Upper lobe of right lung (tissue), 1 donor: Measurements from ENCODE around the gene CLCA4. TPM values are rescaled to one million over a fixed set of nuclear protein-coding genes. Genes with fewer than 3 reads are reported as not detected.

ENCODE experiments used
- ATAC-seq: fragments of 200-7000 bp; cut with Tn5 transposase; one replicate; pipeline ENCODE4 v1.9.1; 2020; ENCODE audit warnings: mild to moderate bottlenecking, moderate library complexity
- DNase-seq: peaks from one replicate; pipeline ENCODE4 v3.0.0-alpha.2; 2020
- H3K27ac ChIP-seq: fragments of 200-600 bp; one replicate; pipeline ENCODE4 v1.8.0; 2022
- H3K27me3 ChIP-seq: fragments of 200-600 bp; one replicate; pipeline ENCODE4 v1.8.0; 2022; ENCODE audit warnings: mild to moderate bottlenecking
- H3K36me3 ChIP-seq: fragments of 200-600 bp; one replicate; pipeline ENCODE4 v1.8.0; 2022
- H3K4me1 ChIP-seq: fragments of 200-600 bp; one replicate; pipeline ENCODE4 v1.8.0; 2022
- H3K4me3 ChIP-seq: fragments of 200-600 bp; one replicate; pipeline ENCODE4 v1.8.0; 2022; ENCODE audit warnings: mild to moderate bottlenecking
- H3K9me3 ChIP-seq: fragments of 200-600 bp; one replicate; pipeline ENCODE4 v1.8.0; 2022
- CTCF ChIP-seq: fragments of 200-600 bp; IDR thresholded peaks from one replicate; pipeline ENCODE4 v1.8.0; 2022; ENCODE audit warnings: antibody characterized with exemption
- intact Hi-C: fragments of 100-400 bp; cut with DNase I; formaldehyde crosslinking; loops from one replicate; pipeline ENCODE4 v1.11.0; 2022
- total RNA-seq: library from RNA; stranded (reverse); fragmentation: NEBNext Ultra II Directional; extraction: Animal tissue kit (Norgen Biotek cat#: 25700); gene quantifications from one replicate; pipeline ENCODE4 v1.2.1, GENCODE V29; 2021
- donor health status: DM: no; HTN: yes; CAD: no; lungs with severe emphysema.

The CLCA4 gene
- total RNA-seq, 1 donor from 2014 or later = not detected

GRCh38 chr1:86616871-86617270 lies 70.0 kb downstream of the CLCA4 start:
- H3K27ac ChIP-seq = no peak overlapping the region
- intact Hi-C loops = no loop called here
- DNase-seq (no peak), ATAC-seq (peak; percentile 69)
- H3K9me3 ChIP-seq = no peaks in the 10 kb centered on the region
- H3K27me3 ChIP-seq = no peaks in the 10 kb centered on the region
- H3K4me3 ChIP-seq = no peak overlapping the region
- no peak for TF ChIP-seq CTCF
- no peaks in the 10 kb centered on the region for H3K4me1 ChIP-seq
- H3K36me3 ChIP-seq = no peaks in the 10 kb centered on the region

GRCh38 chr1:86618358-86618757 lies 71.5 kb downstream of the CLCA4 start:
- no peak for TF ChIP-seq CTCF
- intact Hi-C loops = no loop called here
- H3K27ac ChIP-seq = no peak overlapping the region
- H3K4me1 ChIP-seq = no peaks in the 10 kb centered on the region
- no peaks in the 10 kb centered on the region for H3K36me3 ChIP-seq
- no peak for ATAC-seq
- no peak for DNase-seq
- H3K9me3 ChIP-seq = no peaks in the 10 kb centered on the region
- H3K4me3 ChIP-seq = no peak overlapping the region
- no peaks in the 10 kb centered on the region for H3K27me3 ChIP-seq

GRCh38 chr1:86619313-86619712 lies 72.4 kb downstream of the CLCA4 start:
- no peaks in the 10 kb centered on the region for H3K9me3 ChIP-seq
- TF ChIP-seq CTCF = no peak
- H3K36me3 ChIP-seq = no peaks in the 10 kb centered on the region
- no peaks in the 10 kb centered on the region for H3K4me1 ChIP-seq
- H3K27me3 ChIP-seq = no peaks in the 10 kb centered on the region
- no peak overlapping the region for H3K4me3 ChIP-seq
- H3K27ac ChIP-seq = no peak overlapping the region
- intact Hi-C loops = no loop called here
- DNase-seq = no peak
- no peak for ATAC-seq

GRCh38 chr1:86621286-86621685 lies 74.4 kb downstream of the CLCA4 start:
- intact Hi-C loops = no loop called here
- no peaks in the 10 kb centered on the region for H3K4me1 ChIP-seq
- DNase-seq (no peak), ATAC-seq (no peak)
- H3K4me3 ChIP-seq = no peak overlapping the region
- no peaks in the 10 kb centered on the region for H3K36me3 ChIP-seq
- no peak overlapping the region for H3K27ac ChIP-seq
- no peak for TF ChIP-seq CTCF
- H3K27me3 ChIP-seq = no peaks in the 10 kb centered on the region
- H3K9me3 ChIP-seq = no peaks in the 10 kb centered on the region

Other genes starting within 250 kb of the CLCA4 start
- gene ODF2L, start 150.8 kb upstream of the CLCA4 start, total RNA-seq = 47.0 TPM
- gene CLCA2, start 122.9 kb upstream of the CLCA4 start, total RNA-seq = not detected
- gene CLCA1, start 78.2 kb upstream of the CLCA4 start, total RNA-seq = not detected
- 105 TPM for gene SH3GLB1, start 157.5 kb downstream of the CLCA4 start, total RNA-seq